D721Med (cell line): ENCODE measurements around the gene TMEM219.

Experiments used
- DNase-seq: peaks from one replicate; pipeline ENCODE4 v3.0.0; 2011; ENCODE audit warnings: low spot score; ENCODE audit not compliant: insufficient read length
- FAIRE-seq: peaks from 2 replicates; lab custom pipeline; 2011; peaks lifted over from hg19 to GRCh38; lab: Jason Lieb, UNC
- CTCF ChIP-seq: IDR thresholded peaks from 2 replicates; pipeline ENCODE4 v1.5.1; 2012; ENCODE audit warnings: mild to moderate bottlenecking, control low read depth; ENCODE audit not compliant: insufficient read depth; ENCODE audit errors: missing control alignments

Gene TMEM219

GRCh38 chr16:29987371-29988085 lies 25.6 kb downstream of the TMEM219 start:
- no peak for TF ChIP-seq CTCF
- no peak for DNase-seq
- FAIRE-seq: no peak

GRCh38 chr16:29988346-29989075 lies 26.6 kb downstream of the TMEM219 start:
- TF ChIP-seq CTCF: no peak
- no peak for FAIRE-seq
- no peak for DNase-seq

GRCh38 chr16:29989111-29989858 lies 27.4 kb downstream of the TMEM219 start:
- peak; percentile 85 for FAIRE-seq
- peak; percentile 85 for DNase-seq
- TF ChIP-seq CTCF: no peak

- DNase-seq: no peak
- FAIRE-seq: no peak
- TF ChIP-seq CTCF: no peak
These were observed 28.2 kb downstream of the TMEM219 start for GRCh38 chr16:29990034-29990433.

- DNase-seq: no peak
- no peak for FAIRE-seq
- no peak for TF ChIP-seq CTCF
These were observed 29.1 kb downstream of the TMEM219 start for GRCh38 chr16:29990883-29991570.

DNA sequence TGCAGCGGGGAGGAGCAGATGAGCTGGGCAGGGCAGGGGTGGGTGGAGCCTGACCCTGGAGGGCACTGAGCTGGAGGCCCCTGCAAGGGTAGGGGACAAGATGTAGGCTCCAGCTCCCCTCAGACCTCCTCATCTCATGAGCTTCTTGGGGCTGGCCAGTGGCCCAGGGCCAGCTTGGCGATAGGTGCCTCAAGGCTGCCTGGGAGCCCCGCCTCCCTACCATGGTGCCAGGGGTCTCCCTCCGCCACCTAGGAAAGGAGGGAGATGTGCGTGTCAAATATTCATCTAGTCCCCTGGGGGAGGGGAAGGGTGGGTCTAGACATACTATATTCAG lies 29.7 kb downstream of the TMEM219 start:
- no peak for TF ChIP-seq CTCF
- no peak for FAIRE-seq
- no peak for DNase-seq
